ENCODE measurements around the gene AP2S1.
"Not testable (repeated sequence)": the region's sequence is repeated elsewhere in the genome, so short reads cannot be mapped to it uniquely, and the experiment has no call there.

AP2S1 gene

DNA sequence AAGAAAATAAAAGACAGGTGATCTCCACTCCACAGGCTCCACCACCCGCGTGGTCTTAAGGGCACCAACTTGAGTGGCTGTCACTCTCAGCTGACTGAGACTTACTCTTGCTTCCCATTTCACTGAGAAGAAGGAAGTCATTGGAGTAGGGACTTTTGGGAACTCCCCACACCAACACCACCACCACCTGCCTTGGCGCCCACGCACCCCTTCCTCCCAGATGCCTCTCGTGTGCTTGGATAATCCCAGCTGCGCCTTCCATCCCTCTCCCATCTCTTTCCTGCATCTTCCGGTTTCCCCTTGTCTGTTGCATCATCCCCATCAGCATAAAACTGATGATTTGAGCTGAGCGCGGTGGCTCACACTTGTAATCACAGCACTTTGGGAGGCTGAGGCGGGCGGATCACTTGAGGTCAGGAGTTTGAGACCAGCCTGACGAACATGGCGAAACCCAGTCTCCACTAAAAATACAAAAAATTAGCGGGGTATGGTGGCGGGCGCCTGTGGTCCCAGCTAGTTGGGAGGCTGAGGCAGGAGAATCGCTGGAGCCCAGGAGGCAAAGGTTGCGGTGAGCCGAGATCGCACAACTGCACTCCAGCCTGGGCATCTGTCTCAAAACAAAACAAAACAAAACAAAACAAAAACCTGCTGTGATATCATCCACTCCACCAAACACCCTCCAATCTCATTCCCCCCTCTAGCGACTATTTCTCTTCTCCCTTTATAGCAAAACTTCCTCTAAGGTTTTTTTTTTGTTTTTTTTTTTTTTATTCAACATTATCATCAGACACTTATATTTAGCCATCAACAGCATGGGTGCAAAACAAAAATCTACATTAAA, 25.5 kb downstream of the AP2S1 start:
- H3K4me3 ChIP-seq (IDR thresholded peaks at IDR 0.05; ENCODE audit: insufficient read depth, low read depth, low read length) = no peak overlapping the region
- H3K79me2 ChIP-seq (ENCODE audit: insufficient read depth, low read depth) = no peaks in the 10 kb centered on the region
- H4K20me1 ChIP-seq (ENCODE audit: insufficient read depth) = no peaks in the 10 kb centered on the region
- H3K4me2 ChIP-seq = no peak overlapping the region
- no peak overlapping the region for H3K27ac ChIP-seq
- no peaks in the 10 kb centered on the region for H3K4me1 ChIP-seq (ENCODE audit: low read depth, poor library complexity, severe bottlenecking)
- no peak overlapping the region for H2AFZ ChIP-seq (ENCODE audit: low read depth)
- no peaks in the 10 kb centered on the region for H3K27me3 ChIP-seq (ENCODE audit: insufficient read depth, low read depth)
- no peaks in the 10 kb centered on the region for H3K36me3 ChIP-seq (ENCODE audit: insufficient read depth)
- TF ChIP-seq, protein P1, sequence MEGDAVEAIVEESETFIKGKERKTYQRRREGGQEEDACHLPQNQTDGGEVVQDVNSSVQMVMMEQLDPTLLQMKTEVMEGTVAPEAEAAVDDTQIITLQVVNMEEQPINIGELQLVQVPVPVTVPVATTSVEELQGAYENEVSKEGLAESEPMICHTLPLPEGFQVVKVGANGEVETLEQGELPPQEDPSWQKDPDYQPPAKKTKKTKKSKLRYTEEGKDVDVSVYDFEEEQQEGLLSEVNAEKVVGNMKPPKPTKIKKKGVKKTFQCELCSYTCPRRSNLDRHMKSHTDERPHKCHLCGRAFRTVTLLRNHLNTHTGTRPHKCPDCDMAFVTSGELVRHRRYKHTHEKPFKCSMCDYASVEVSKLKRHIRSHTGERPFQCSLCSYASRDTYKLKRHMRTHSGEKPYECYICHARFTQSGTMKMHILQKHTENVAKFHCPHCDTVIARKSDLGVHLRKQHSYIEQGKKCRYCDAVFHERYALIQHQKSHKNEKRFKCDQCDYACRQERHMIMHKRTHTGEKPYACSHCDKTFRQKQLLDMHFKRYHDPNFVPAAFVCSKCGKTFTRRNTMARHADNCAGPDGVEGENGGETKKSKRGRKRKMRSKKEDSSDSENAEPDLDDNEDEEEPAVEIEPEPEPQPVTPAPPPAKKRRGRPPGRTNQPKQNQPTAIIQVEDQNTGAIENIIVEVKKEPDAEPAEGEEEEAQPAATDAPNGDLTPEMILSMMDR (conservative IDR thresholded peaks at IDR 0.05; ENCODE audit: low read depth, low read length) = no peak
- H3K9ac ChIP-seq = no peak overlapping the region

DNA sequence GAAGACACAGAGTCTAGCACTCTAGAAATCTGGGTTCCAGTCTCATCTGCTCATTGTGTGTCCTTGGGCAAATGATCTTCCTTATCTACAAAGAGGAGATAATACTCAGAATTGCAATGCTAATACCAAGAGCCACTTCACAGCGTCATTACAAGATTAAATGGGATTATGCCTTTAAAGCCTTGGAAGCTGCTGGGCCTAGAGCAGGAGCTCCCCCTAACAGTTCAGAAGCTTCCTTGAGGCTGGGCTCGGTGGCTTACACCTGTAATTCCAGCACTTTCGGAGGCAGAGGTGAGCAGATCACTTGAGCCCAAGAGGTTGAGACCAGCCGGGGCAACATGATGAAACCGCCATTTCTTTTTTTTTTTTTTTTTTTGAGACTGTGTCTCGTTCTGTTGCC, 27.6 kb downstream of the AP2S1 start:
- H3K9ac ChIP-seq = no peak overlapping the region
- no peaks in the 10 kb centered on the region for H3K36me3 ChIP-seq (ENCODE audit: insufficient read depth)
- TF ChIP-seq, protein P1 (conservative IDR thresholded peaks at IDR 0.05; ENCODE audit: low read depth, low read length) = no peak
- no peak overlapping the region for H2AFZ ChIP-seq (ENCODE audit: low read depth)
- no peak overlapping the region for H3K4me2 ChIP-seq
- H3K27ac ChIP-seq = no peak overlapping the region
- no peaks in the 10 kb centered on the region for H3K79me2 ChIP-seq (ENCODE audit: insufficient read depth, low read depth)
- no peaks in the 10 kb centered on the region for H4K20me1 ChIP-seq (ENCODE audit: insufficient read depth)
- no peaks in the 10 kb centered on the region for H3K27me3 ChIP-seq (ENCODE audit: insufficient read depth, low read depth)
- no peak overlapping the region for H3K4me3 ChIP-seq (IDR thresholded peaks at IDR 0.05; ENCODE audit: insufficient read depth, low read depth, low read length)
- H3K4me1 ChIP-seq (ENCODE audit: low read depth, poor library complexity, severe bottlenecking) = no peaks in the 10 kb centered on the region

GRCh38 chr19:46822410-46822787, 28.2 kb downstream of the AP2S1 start:
- not testable (repeated sequence) for H3K4me1 ChIP-seq (ENCODE audit: low read depth, poor library complexity, severe bottlenecking); H3K27me3 ChIP-seq (ENCODE audit: insufficient read depth, low read depth); H2AFZ ChIP-seq (ENCODE audit: low read depth); H4K20me1 ChIP-seq (ENCODE audit: insufficient read depth); H3K79me2 ChIP-seq (ENCODE audit: insufficient read depth, low read depth); H3K36me3 ChIP-seq (ENCODE audit: insufficient read depth); H3K4me3 ChIP-seq (IDR thresholded peaks at IDR 0.05; ENCODE audit: insufficient read depth, low read depth, low read length); H3K27ac ChIP-seq; H3K9ac ChIP-seq; H3K4me2 ChIP-seq

DNA sequence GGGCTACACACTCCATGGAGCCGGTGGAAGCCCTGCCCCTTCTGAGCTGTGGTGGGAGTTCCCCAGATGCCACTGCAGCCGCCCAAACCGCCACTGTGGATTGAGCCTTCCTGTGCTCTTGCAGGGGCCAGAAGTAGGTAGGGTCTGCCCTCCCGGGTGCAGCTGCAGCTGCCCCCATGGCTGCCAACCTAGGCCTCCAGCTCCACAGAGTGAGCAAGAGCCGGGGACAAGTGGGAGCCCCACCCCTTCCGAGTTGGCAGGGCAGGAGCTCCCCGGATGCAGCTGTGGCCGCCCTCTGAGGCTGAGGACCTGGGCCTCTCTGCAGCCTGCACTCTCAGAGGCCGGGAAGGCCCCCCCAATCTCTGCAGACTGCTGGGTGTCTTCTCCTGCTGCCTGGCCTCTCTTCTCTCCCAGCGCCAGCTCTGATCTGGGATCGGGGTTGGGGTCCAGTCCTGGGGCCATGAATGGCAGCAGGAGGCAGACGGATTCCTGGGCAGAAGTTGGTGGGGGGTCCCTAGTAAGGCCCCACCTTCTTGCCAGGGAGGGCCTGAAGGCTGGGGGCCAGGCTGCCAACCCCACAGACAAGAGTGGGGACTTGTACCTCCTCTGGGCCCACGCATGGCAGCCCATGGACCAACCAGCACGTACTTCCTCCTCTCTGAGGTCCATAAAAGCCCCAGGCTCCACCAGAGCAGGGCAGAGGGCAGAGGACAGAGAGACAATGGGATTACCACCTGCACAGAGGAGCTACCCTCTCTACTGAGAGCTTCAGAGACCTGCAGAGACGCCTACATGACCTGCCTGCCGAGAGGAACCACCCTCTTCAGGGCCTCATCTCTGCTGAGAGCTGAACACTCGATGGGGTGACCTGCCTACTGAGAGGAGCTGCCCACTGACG, 28.9 kb downstream of the AP2S1 start:
- Histone ChIP-seq H3K79me2 (ENCODE audit: insufficient read depth, low read depth) (no peaks in the 10 kb centered on the region), H3K4me2 (no peak overlapping the region), H3K9ac (no peak overlapping the region), H3K27me3 (ENCODE audit: insufficient read depth, low read depth) (no peaks in the 10 kb centered on the region), H3K36me3 (ENCODE audit: insufficient read depth) (no peaks in the 10 kb centered on the region), H2AFZ (ENCODE audit: low read depth) (no peak overlapping the region), H3K4me3 (IDR thresholded peaks at IDR 0.05; ENCODE audit: insufficient read depth, low read depth, low read length) (no peak overlapping the region), H3K4me1 (ENCODE audit: low read depth, poor library complexity, severe bottlenecking) (no peaks in the 10 kb centered on the region), H4K20me1 (ENCODE audit: insufficient read depth) (no peaks in the 10 kb centered on the region), H3K27ac (no peak overlapping the region)
- TF ChIP-seq, protein P1 (conservative IDR thresholded peaks at IDR 0.05; ENCODE audit: low read depth, low read length) = no peak
